Fibroblast of skin of right biceps (primary cell): ENCODE measurements around the gene GUCY1B1.
"Not testable (repeated sequence)": the region's sequence is repeated elsewhere in the genome, so short reads cannot be mapped to it uniquely, and the experiment has no call there.

Experiments
- DNase-seq: peaks from one replicate; pipeline ENCODE4 v3.0.0-alpha.2; 2013

The GUCY1B1 gene

GRCh38 chr4:155762334-155762733 is 3.5 kb downstream of the GUCY1B1 start:
- DNase-seq = peak; percentile 25

- no peak for DNase-seq
These were observed 4.7 kb downstream of the GUCY1B1 start for GRCh38 chr4:155763551-155763950.

GRCh38 chr4:155765149-155765548 is 6.3 kb downstream of the GUCY1B1 start:
- DNase-seq = no peak

GRCh38 chr4:155766622-155767021 is 7.8 kb downstream of the GUCY1B1 start:
- DNase-seq = no peak

- no peak for DNase-seq
These were observed 9.5 kb downstream of the GUCY1B1 start for GRCh38 chr4:155768370-155768769.

- DNase-seq = no peak
These were observed 10.3 kb downstream of the GUCY1B1 start for GRCh38 chr4:155769090-155769489.

GRCh38 chr4:155772459-155773195 is 13.8 kb downstream of the GUCY1B1 start:
- no peak for DNase-seq

- DNase-seq = no peak
These were observed 14.5 kb downstream of the GUCY1B1 start for GRCh38 chr4:155773196-155773800.

GRCh38 chr4:155774033-155774432 is 15.2 kb downstream of the GUCY1B1 start:
- DNase-seq = no peak

- peak; percentile 9 for DNase-seq
These were observed 19.3 kb downstream of the GUCY1B1 start for GRCh38 chr4:155777971-155778735.

- peak; percentile 50 for DNase-seq
These were observed 22.0 kb downstream of the GUCY1B1 start for GRCh38 chr4:155780775-155781174.

- no peak for DNase-seq
These were observed 22.5 kb downstream of the GUCY1B1 start for GRCh38 chr4:155781249-155781831.

- DNase-seq = no peak
These were observed 25.8 kb downstream of the GUCY1B1 start for GRCh38 chr4:155784637-155785036.

GRCh38 chr4:155785828-155786227 is 27.0 kb downstream of the GUCY1B1 start:
- no peak for DNase-seq

GRCh38 chr4:155787113-155787710 is 28.4 kb downstream of the GUCY1B1 start:
- peak; percentile 61 for DNase-seq

GRCh38 chr4:155789391-155789790 is 30.6 kb downstream of the GUCY1B1 start:
- no peak for DNase-seq

- no peak for DNase-seq
These were observed 31.2 kb downstream of the GUCY1B1 start for GRCh38 chr4:155789982-155790381.

GRCh38 chr4:155794589-155795236 is 35.9 kb downstream of the GUCY1B1 start:
- DNase-seq = no peak

GRCh38 chr4:155795991-155796390 is 37.2 kb downstream of the GUCY1B1 start:
- peak; percentile 79 for DNase-seq

GRCh38 chr4:155797581-155797980 is 38.8 kb downstream of the GUCY1B1 start:
- DNase-seq = not testable (repeated sequence)

GRCh38 chr4:155799116-155799793 is 40.4 kb downstream of the GUCY1B1 start:
- DNase-seq = peak; percentile 65

GRCh38 chr4:155799794-155800123 is 40.9 kb downstream of the GUCY1B1 start:
- DNase-seq = no peak
